HT1080 (cell line): ENCODE measurements around the gene RAB18. TPM values are rescaled to one million over a fixed set of nuclear protein-coding genes. Genes with fewer than 3 reads are reported as not detected.
"Not testable (repeated sequence)": the region's sequence is repeated elsewhere in the genome, so short reads cannot be mapped to it uniquely, and the experiment has no call there.

Experiments used
- DNase-seq: peaks from one replicate; pipeline ENCODE4 v3.0.0-alpha.2; 2015; ENCODE audit warnings: low read depth
- total RNA-seq: library from RNA; depleted of rRNA; stranded (reverse); fragments of >200 nt; shearing (Covaris generic); gene quantifications from 2 replicates; pipeline ENCODE4 v1.2.3, GENCODE V29; 2014; rRNA removed

The RAB18 gene
- total RNA-seq, 1 experiment from 2014 or later: 40.2 TPM

DNA sequence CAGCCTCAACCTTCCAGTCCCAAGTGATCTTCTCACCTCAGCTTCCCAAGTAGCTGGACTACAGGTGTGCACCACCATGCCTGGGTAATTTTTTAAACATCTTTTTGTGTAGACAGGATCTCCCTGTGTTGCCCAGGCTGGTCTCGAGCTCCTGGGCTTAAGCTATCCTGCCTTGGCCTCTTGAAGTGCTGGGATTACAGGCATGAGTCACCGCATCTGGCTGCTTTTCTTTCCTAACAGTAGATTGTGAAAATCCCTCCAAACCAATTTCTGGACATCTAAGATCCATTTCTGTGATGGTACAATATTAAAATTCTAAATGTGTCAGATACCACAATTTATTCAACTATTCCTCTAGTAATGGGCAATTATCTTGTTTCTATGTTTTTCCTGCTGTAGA lies 38.7 kb downstream of the RAB18 start:
- peak; percentile 37 for DNase-seq

DNA sequence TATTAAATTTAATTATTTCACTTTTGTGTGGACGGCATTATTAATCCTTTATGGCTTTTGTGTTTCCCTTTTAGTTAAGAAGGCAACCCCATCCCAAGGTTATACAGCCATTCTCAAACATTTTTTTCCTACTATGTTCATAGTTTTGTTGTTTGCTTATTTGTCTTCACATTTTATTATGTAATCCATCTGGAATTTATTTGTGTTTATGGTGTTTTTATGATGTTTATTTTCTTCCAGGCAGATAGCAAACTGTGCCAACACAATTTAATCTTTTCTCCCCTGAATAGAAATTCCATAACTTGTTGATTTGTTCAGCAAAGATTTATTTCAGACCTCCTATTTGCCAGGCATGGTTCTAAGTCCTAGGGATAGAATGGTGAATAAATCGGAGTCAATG lies 42.9 kb downstream of the RAB18 start:
- no peak for DNase-seq

GRCh38 chr10:27547482-27547881 lies 43.4 kb downstream of the RAB18 start:
- no peak for DNase-seq

GRCh38 chr10:27550823-27551222 lies 46.7 kb downstream of the RAB18 start:
- DNase-seq: no peak

DNA sequence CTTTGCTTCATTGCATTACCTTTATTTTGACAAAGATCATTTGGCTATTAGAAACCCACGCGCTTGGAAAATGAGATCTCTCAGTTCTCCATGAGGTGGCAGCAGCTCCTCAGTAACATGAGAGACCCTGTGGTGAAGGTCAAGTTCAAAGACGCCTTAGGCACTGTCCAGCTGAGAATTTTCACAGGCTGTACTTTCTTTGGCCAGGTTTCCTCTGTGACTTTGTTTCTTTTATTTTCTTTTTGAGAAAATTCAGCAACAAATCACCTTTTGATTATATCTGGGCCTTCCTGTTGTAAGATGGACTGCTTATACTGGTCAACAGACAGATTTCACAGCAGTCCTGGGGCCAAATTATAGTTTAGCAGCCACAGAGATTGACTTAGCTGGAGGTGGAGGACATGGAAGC lies 54.5 kb downstream of the RAB18 start:
- DNase-seq: peak; percentile 30

DNA sequence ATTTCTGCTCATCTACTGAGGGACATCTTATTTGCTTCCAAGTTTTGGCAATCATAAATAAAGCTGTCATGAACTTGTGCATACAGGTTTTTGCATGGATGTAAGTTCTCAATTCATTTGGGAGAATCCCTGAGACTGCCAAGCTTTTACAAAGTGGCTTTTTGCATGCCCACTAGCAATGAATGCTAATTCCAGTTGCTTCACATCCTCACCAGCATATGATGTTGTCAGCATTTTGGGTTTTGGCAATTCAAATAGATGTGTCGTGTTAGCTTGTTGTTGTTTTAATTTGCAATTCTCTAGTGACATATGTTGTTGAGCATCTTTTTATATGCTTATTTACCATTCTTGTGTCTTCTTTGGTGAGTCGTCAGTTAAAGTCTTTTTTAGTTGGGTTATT lies 57.2 kb downstream of the RAB18 start:
- DNase-seq: no peak

- DNase-seq: no peak
These were observed 60.3 kb downstream of the RAB18 start for GRCh38 chr10:27564398-27564797.

GRCh38 chr10:27564880-27565279 lies 60.8 kb downstream of the RAB18 start:
- DNase-seq: no peak

- no peak for DNase-seq
These were observed 64.4 kb downstream of the RAB18 start for GRCh38 chr10:27568196-27569175.

GRCh38 chr10:27569946-27570345 lies 65.8 kb downstream of the RAB18 start:
- no peak for DNase-seq

DNA sequence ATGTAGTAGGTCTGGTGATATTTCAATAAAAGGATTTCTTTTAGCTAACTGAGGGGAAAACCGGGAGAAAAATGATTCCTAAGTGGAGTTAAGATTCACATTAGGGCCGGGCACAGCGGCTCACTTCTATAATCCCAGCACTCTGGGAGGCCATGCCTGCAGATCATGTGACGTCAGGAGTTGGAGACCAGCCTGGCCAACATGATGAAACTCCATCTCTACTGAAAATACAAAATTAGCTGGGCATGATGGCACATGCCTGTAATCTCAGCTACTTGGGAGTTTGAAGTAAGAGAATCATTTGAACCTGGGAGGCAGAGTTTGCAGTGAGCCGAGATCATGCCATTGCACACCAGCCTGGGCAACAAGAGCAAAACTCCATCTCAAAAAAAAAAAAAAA lies 72.9 kb downstream of the RAB18 start:
- DNase-seq: not testable (repeated sequence)

DNA sequence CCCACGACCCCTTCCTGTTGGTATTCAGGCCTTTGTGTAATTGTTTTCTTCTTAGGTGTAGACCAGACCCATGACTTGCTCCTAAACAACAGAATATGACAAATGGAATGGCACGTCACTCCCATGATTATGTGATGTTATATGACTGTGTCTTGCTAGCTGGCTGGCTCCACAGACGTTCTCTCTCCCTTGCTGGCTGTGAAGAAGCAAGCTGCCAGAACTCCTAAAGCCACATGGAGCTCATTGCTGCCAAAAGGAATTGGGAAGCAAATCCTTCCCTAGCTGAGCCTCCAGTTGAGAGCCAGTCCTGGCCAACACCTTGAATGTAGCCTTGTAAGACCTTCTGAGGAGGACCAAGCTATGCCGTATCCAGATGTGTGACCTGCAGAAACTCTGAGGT lies 74.2 kb downstream of the RAB18 start:
- no peak for DNase-seq

DNA sequence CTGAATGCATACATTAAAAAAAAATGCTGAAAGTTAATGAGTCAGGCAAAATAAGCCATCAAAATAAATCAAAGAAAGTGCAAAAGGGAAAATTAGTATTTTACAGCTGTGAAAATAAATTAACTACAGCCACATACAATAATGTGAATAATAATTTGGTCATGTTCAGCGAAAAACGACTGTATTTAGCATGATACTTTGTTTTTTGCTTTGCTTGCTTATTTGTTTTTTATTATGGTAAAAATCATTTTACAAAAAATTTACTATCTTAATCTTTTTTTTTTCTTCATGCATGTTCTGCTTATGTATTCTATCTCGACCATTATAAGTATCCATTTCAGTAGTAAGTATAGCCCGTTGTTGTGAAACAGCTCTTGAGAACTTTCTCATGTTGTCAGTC lies 77.1 kb downstream of the RAB18 start:
- DNase-seq: no peak

GRCh38 chr10:27584302-27584701 lies 80.2 kb downstream of the RAB18 start:
- DNase-seq: no peak

Other genes with a start within 250 kb of the RAB18 start
- gene MKX, start 241.5 kb downstream of the RAB18 start, total RNA-seq: 0.10 TPM in 1 of 2 replicates, not detected in the other